Hematopoietic multipotent progenitor cell treated with erythropoietin and hydrocortisone succinate and interleukin-3 and kit ligand, for 8 days (in vitro differentiated cells): ENCODE results near the gene POLN.
"Not testable (repeated sequence)": the region's sequence is repeated elsewhere in the genome, so short reads cannot be mapped to it uniquely, and the experiment has no call there.

Experiments used
- DNase-seq: peaks from one replicate; pipeline ENCODE4 v3.0.0-alpha.2; 2015

The POLN gene

DNA sequence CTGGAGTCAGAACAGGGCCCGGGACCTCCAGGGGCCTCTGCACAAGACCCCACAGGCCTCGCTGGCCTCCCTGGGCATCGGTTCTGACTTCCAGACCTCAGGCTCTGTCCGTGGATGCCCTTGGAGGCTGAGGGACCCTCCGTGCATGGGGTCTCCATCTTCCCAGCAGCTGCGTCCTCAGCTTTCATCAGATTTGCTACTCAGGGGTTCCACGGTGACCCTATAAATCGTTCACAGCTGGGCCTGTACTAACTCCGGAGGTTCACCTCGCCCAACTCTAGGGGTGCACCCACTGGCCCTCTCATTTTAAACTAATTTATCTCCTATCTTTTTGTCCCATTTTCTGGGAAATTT is 33.1 kb upstream of the POLN start:
- not testable (repeated sequence) for DNase-seq

DNA sequence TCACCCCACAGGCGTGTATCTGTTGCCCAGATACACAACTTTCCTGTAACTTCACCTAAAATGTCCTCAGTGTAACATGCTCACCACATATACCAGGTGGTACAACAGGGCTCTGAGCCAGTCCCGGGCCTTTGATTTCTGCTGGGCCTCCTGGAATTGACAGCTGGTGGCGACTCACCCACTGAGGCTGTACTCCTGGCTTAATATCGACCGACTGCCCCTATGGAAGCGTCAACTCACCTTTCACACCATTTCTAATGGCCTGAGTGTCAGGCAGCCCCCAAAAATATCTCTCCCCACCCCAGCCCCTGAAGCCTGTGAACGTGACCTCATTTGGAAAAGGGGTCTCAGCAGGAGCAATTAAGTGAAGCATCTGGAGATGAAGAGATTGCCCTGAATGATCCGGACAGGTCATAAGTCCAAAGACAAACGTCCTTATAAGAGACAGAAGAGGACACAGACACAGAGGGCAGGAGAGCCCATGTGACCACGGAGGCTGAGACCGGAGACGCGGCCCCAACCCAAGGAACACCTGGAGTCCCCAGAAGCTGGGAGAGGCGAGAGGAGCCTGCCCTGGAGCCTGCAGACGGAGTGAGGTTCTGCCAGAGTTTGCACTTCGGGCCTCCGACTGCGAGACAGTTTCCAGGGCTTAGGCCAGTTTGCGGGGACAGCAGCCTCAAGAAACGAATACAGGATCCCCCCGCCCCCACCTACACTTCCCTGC is 32.6 kb upstream of the POLN start:
- DNase-seq: no peak

- no peak for DNase-seq
These were observed 31.9 kb upstream of the POLN start for GRCh38 chr4:2273657-2274319.

GRCh38 chr4:2273221-2273620 is 31.3 kb upstream of the POLN start:
- no peak for DNase-seq

- DNase-seq: no peak
These were observed 30.9 kb upstream of the POLN start for GRCh38 chr4:2272828-2273120.

DNA sequence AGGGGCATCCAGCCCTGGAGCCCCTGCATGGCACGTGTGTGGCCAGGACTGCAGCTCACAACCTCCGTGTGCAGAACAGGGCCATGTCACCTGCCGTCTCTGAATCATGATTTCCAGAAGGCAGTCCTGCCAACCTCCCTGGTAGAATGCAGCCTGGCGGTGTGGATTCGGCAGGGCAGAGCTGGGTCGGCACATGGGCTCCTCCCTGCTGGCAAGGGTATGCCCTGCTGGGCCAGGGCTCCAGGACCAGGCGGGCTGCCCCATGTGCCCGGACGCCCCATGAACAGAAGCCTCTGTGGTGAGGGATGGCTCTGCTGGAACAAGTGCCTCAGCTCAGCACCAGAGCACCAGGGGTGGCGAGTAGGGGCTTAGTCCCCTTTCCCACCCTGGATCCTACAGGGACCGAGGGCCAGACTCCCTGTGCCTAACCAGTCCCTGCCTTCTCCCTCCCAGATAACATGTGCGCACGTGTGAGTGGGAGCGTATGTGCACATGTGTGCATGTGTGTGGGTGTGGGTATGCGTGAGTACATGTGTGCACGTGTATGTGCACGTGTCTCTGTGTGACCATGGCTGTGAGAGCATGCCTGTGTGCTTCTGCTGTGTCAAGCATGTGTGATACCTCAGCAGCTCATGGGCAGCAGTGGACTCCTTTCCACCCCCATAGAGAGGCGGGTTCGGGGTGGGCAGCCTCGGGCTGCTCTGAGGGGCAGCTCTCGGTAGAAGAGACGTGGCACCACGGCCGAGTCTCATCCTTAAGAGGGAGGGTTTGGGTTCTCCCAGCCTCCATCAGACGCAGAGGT is 30.3 kb upstream of the POLN start:
- no peak for DNase-seq

DNA sequence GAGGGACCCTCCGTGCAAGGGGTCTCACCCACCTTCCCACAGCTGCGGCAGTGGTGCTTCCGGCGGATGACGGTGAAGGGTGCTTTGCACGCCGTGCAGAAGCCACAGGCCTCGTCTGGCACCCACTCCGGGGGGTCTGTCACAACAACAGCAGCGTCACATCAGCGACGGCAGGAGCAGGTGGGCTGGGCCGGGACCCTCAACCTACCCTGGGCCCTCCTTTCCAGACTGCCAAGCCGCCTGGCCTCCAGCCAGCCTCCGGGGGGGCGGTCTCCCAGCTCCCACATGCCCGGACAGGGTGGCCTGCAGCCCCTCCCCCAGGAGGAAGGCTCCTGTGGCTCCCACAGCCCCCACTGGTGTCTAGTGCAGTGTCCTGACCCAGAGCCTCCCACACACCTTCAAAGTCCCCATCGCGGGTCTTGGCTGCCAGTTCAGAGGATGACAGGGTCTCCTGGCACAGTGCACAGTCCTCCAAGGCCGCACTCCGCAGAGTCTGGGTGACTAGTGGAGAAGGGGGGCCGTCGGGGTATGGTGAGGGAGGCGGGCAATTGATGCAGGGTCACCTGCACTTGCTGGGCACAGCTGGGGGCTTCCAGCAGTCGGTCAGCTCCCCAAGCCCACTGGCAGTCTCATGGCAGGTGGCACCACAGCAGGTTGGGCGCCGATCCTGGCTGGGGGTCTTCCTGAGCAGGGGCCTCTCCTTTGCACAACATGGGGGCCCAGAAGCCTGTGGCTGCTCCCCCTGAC is 29.5 kb upstream of the POLN start:
- no peak for DNase-seq

DNA sequence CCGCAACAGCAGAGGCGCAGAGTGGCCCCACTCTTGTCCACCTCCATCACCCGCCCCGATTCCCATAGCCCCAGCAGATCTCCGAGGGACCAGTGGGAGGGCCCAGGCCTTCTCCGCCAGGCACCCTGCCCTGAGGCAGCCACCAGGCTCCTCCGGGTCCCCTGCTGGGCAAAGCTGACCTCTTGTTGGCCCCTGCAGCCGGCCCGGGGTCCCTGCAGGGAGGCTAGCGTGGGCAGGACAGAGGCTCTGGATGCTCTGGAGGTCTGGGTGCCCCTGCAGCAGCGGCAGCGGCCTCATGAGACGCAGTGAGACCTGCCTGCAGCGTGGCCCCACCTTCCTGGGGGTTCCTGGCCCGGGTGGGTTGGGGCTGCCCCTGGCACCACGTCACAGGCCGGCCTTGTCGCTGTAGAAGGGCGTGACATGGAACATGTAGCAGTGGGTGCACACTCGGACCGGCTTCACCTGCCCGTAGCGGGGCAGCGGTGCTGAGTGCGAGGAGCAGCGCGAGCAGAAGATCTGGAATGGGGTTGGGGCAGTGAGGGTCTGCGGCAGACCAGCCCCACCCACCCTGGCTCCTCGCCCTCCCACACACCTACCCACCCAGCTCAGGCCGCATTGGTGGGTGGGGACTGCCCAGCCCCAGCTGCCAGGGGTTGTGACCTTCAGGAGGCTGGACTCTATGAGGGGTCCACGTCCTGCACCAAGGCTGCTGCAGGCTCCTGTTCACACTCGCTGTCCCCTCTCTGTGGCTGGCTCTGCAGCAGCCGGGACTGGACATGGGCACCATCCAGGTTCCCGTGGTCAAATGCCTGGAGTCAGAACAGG is 28.6 kb upstream of the POLN start:
- DNase-seq: no peak

DNA sequence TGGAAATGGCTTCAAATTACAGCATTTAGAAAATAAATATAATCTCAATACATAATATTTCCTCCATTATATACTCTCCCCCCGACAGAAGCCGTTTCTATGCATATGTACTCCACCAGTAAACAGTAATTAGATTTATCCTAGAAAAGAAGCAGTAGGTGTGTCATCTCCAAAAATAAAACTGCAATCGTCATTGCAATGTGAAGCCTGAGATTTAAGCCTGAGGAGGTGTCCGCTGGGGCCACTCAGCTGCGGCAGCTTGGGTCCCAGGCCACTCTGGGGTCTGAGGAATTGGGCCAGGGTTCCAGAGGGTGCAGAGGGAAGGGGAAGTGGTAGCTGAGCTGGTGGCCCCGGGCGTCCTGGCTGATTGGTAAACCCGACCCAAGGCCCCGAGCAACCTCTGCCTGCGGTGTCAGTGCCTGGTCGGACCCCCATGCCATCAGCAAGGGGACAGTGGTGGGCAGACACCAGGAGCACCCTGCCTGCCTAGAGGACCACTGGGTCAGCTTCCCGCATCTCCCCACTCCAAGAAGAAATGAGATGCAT is 27.8 kb upstream of the POLN start:
- no peak for DNase-seq

- DNase-seq: no peak
These were observed 27.2 kb upstream of the POLN start for GRCh38 chr4:2269206-2269531.

DNA sequence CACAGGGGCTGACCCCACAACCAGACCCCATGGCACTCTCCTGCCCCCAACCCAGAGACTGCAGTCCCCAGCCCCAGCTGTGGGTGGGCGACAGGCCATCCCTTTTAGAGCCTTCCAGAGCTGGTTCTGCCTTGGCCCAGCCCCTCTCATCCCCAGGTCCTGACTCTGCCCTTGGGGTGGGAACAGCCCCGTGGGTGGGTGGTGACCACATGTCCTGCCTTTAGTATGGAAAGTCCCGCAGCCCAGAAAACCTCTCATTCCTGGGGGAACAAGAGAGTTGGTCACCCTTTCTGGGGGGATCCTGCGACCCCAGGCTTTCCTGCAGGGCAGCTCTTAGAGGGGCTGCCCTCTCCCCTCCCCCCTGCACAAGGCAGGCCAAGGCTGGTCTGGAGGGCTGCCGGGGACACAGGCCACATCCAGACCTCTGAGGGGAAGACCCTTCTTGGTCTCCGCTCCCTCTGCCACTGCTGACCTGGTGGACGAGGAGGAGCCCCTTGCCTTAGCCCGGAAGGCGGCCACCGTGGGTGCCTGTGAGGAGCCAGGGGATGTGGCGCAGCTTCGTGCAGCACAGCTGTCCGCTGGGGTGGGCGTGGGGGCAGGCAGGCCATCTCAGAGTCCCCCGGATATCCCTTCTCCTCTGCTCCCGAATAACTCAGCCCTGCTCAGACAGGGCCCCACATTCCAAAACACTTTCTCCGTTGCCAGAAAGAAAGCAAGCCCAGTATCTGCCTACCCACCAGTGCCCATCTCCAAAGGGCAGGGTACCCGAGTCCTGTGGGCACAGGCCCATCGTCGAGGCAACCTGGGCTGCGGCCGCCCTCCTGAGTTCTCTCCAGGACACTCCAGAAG is 26.7 kb upstream of the POLN start:
- no peak for DNase-seq

DNA sequence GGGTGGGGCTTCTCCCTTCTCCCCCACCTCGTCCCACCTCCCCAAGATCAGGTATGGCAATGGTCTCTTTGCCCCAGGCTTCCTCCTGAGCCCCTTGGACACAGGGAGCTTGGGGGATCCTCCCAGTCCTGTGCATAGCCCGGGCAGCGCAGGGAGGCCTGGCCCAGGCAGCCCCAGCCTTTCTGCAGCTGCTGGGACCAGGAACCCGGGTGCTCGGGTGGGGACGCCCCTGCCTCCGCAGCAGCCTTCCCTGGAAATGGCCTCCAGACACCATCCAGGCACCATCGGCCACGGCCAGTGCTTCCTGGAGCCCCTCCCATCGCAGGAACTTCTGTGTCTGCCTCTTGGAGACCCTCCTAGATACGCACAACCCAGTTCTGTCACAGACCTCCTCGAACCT is 25.9 kb upstream of the POLN start:
- DNase-seq: no peak

DNA sequence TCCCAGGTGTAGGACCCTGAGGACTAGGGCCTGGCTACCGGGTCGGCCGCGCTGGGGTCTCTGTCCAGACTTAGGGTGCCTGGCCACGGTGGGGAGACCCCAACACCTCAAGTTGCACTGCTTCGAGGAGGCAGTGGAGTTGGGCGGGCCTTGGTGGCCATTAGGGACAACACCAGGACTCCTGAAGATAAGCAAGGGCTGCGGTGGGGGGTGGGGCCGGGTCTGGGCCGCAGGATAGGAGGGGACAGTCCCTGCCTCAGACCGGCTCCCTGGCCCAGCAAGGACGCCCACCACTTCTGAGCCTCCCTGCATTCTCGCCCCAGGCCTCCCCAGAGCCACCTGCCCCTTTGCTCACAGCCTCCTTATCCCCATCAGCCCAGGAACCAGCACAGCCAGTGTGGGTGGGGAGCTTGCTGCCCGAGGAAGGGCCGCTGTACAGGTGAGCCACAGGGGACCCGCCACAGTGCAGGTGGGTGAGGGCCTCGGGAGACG is 25.4 kb upstream of the POLN start:
- DNase-seq: peak; percentile 54

- DNase-seq: no peak
These were observed 24.9 kb upstream of the POLN start for GRCh38 chr4:2266821-2267220.

GRCh38 chr4:2266181-2266580 is 24.3 kb upstream of the POLN start:
- DNase-seq: no peak

DNA sequence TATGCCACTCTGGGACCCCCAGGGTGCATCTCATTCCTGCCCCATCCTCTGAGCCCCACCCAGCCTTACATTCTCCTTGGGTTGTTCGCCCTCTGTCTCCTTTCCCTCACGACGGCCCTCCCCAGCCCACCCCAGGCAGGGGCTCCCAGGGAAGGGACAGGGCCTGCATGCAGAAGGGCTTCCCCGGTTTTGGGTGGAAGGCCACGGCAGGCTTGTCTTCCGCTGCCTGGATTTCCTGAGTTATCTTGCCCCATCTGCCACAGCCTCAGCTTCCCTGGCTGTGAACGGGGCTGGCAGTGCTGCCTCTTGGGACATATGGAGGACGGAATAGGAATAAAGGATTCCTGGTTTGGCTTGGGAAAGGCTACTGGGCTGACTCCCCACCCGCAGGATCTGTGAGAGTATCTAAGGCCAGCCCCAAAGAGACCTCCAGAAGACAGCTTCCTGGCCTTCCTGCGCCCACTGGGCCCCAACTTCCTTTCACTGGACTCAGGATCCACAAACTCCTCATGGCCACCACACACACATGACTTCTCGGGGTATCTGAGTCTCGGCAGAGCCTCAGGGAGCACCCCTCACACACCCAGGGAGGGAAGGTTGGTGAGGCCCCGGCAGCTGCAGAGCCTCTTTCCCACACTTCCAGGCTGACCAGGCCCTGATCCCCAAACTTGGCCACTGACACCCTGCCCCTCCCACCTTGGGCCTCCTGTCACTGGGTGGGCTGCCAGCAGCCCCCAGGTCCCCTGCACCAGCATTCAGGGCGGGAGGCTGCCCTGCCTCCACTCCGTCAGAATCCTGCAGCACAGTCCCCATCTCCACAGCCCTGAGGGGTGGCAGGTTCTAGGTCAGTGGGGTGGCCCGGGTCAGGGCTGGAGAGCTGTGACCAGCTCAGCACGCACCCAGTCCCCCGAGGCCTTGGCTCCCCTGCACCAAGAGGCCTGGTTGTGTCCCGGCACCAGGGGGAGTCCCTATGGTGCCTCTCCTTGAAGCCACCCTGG is 23.5 kb upstream of the POLN start:
- no peak for DNase-seq

- DNase-seq: no peak
These were observed 22.6 kb upstream of the POLN start for GRCh38 chr4:2264481-2265041.

GRCh38 chr4:2263926-2264321 is 22.0 kb upstream of the POLN start:
- DNase-seq: no peak

GRCh38 chr4:2262944-2263250 is 21.0 kb upstream of the POLN start:
- DNase-seq: no peak
